Cortex of kidney (tissue), 1 donor: ENCODE data around the gene INTS14.

Source experiments
- DNase-seq: peaks from one replicate; lab custom pipeline; 2025; lab: John Stamatoyannopoulos, UW

The INTS14 gene

DNA sequence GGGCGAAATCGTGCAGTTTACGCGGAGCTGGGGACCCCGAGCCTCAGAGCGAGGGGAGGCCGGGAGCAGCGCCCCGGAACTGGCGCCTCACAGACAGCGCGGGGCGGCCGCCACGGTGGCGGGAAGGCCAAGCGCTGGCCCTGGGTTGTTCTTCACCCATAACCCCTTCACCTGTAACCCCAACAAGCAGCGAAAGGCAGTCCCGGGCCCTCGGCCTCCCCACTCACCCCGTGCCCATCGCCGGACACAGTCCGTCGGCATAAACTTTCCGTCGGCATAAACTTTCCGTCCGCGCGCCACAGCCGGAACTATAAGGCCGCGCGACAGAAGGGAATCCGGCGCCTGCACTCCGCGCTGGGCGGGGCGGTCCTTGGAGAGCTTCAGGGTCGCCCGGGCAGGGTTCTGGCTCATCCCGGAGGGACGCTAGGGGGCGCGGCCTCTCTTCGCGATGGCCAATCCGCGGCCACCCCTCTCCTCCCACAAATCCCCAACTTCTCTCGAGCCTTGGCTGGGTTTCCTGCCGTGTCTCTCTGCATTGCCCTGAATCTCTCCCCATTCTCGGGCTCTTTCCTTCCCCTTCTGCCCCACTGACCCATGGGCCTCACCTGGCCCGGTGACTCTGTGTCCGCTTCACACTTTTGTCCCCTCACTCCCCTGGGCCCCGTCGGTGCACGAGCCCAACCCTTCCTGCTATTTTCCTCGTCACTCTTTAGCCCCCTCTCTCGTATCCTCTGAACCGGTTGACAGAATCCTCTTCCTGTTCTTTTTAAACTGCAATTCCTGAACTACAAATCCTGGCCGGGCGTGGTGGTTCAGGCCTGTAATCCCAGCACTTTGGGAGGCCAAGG, at the start of gene INTS14:
Gene INTS14 (minus strand): TSS at position 261 of the 848 bp plus-strand sequence. CDS start 3,751 bp downstream, outside the sequence.
- peak; percentile 23 for DNase-seq

- DNase-seq: no peak
Measured at GRCh38 chr15:65659502-65660052, 48.6 kb upstream of the INTS14 start.

DNA sequence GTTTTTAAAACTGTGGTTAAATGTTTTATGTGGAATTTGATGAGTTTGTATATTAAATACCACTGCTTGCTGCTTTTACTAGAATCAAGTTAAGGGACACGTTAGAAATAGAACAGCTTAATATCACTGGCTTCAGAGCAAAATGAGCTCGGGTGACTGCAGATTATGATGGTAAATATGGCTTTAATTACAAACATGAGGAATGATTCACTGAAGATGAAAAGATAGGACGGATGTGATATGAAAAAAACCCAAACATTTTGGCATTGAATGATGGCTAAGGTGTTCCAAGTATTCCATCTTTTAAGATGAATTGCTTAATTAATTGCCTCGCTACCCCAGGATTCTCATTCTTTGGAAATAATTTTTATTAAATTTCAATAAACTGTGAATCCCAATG, 44.5 kb upstream of the INTS14 start:
- no peak for DNase-seq

DNA sequence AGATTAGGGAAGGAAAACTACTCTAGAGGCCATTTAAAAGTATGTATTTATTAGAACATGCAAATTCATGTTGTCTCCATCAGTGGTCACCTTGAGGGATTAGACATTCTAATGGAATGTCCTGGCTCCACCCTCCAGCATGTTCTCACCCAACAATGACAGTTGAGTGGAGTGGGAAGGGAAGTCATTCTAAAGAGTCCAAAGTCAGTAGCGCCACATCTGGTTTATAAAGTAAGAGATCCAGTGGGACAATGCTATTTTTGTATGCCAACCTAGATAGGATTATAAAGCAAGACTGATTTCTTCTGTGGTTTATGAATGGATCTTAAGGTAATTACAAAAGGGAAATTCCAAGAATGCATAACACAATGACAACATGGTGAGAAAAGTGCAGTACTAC, 44.1 kb upstream of the INTS14 start:
- DNase-seq: no peak

GRCh38 chr15:65653801-65654521, 43.0 kb upstream of the INTS14 start:
- DNase-seq: no peak

GRCh38 chr15:65653341-65653740, 42.4 kb upstream of the INTS14 start:
- no peak for DNase-seq

GRCh38 chr15:65651831-65652749, 41.2 kb upstream of the INTS14 start:
- no peak for DNase-seq

DNA sequence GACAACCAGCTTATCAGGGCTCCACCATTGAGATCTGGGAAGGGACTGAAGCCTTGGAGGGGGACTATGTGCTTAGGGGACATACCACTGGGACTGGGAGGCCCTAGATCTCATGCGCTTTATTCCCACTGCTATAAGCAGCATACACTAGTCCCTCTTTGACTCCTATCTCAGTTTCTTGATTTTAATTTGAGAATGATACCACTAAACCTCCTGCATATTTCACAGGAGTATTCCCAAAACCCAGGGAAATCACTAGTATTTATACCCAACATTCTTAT, 40.1 kb upstream of the INTS14 start:
- no peak for DNase-seq

GRCh38 chr15:65650312-65651041, 39.5 kb upstream of the INTS14 start:
- no peak for DNase-seq

- no peak for DNase-seq
Measured at GRCh38 chr15:65646486-65646885, 35.6 kb upstream of the INTS14 start.

GRCh38 chr15:65645392-65645791, 34.5 kb upstream of the INTS14 start:
- DNase-seq: no peak

- no peak for DNase-seq
Measured at GRCh38 chr15:65644282-65644681, 33.4 kb upstream of the INTS14 start.

- no peak for DNase-seq
Measured at GRCh38 chr15:65642594-65642993, 31.7 kb upstream of the INTS14 start.

DNA sequence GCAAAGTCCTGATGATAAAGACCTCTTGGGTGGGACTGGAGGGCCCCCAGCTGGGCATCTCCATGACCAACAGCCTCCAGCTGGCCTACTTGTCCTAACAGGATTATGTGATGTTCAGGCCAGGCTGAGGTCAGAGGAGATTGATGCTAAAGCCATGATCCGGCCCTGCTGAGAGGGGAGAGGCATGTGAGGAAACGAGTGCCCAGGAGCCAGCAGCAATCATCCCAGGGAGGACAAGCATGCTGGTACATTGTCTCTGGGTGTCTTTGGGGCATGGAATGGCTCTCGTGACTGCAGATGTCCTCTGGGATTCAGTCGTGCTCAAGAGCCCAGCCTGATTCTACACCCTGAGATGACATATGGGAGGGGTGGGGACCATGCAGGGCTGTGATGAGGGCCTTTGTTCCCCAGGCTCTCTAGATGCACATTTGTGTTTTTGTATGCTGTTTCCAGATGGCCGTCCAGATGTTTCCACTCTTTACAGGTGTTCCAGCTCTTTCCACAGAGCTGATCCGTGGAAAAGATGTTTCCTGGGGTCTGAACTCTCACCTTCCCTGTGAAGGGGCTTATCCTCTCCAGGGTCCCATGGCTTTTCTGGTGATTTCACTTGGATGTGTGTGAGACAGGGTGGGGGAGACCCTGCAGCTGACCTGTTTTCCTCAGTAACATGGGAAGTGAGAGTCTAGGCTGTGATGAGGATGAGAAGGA, 31.0 kb upstream of the INTS14 start:
- DNase-seq: no peak

- DNase-seq: no peak
Measured at GRCh38 chr15:65639509-65639908, 28.6 kb upstream of the INTS14 start.

DNA sequence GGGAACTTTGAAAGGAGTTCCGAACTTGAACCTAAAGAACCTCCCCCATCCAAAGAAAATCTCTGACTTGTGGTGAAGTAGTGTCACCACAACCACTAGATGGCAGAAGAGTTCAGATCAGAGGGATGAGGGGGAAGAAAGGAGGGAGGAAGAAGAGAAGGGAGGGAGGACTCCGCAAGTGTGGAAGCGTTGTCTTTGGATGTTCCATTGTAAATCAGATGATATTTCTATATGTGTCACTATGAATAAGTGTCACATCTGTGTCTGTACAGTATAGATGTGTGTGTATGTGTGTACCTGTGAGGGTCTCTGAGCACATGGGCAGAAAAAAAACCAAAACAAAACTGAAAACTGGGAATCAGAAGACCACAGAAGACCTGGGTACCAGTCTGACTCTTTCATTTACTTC, 27.8 kb upstream of the INTS14 start:
- no peak for DNase-seq

- no peak for DNase-seq
Measured at GRCh38 chr15:65638109-65638508, 27.2 kb upstream of the INTS14 start.

- no peak for DNase-seq
Measured at GRCh38 chr15:65634356-65634755, 23.4 kb upstream of the INTS14 start.

DNA sequence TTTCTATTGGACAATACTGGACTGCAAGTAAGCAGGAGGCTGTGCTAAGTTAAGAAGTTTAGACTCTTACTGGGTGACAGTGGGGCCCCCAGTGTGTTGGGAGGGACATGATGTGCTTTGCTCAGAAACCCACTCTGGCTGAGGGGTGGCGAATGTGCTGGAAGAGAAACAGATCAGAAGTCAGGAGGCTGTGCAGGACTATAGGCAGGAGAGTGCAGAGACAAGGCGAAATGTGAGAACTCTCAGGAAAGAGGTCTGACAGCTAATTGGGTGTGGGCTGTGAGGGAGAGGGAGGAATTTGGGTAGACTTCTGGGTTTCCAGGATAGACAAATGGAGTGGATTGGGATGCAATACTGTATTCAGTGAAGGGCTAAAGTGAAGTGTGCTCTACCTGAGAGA, 22.8 kb upstream of the INTS14 start:
- no peak for DNase-seq

GRCh38 chr15:65632780-65633375, 21.9 kb upstream of the INTS14 start:
- DNase-seq: no peak
